K562 (cell line): Measurements from ENCODE around the gene LOXL3. TPM values are rescaled to one million over a fixed set of nuclear protein-coding genes. Genes with fewer than 3 reads are reported as not detected.

Experiments used
- ATAC-seq: fragments of 200-7000 bp; cut with Tn5 transposase; 3 replicates; pipeline ENCODE4 v1.9.1; 2020; ENCODE audit warnings: moderate library complexity
- BruUV-seq: library from RNA; stranded (reverse); fragments of 400-500 nt; replicated peaks from 2 replicates; lab custom pipeline; 2021; lab: Mats Ljungman, UMichigan
- CTCF ChIA-PET: fragments of 300-600 bp; formaldehyde crosslinking; extraction: SDS; loops from one replicate; lab custom pipeline; 2021; ENCODE audit warnings: low intra/inter-chr PET ratio; lab: Yijun Ruan, JAX
- POLR2A ChIA-PET: fragments of 300-600, 350-650 bp; sonication (Branson Sonifier 250); formaldehyde crosslinking; extraction: SDS; loops from one replicate; lab custom pipeline; 2021; ENCODE audit warnings: antibody characterized with exemption, inconsistent platforms; lab: Yijun Ruan, JAX
- DNase-seq, 4 experiments: peaks; one replicate each; pipeline versions ENCODE4 v3.0.0 to v3.0.0-alpha.2; 2011 to 2018; ENCODE audit warnings: low spot score in 3 of 4, mixed read lengths in 3 of 4; ENCODE audit errors: extremely low read depth in 1 of 4
- FAIRE-seq: peaks from 2 replicates; lab custom pipeline; 2011; peaks lifted over from hg19 to GRCh38; lab: Jason Lieb, UNC
- H2AFZ ChIP-seq: 2 replicates; pipeline ENCODE4 v1.6.0; 2011; ENCODE audit warnings: low read depth, low read length, control low read depth, inconsistent platforms
- H3K27ac ChIP-seq: fragments of 200-600 bp; 3 replicates; pipeline ENCODE4 v1.8.0; 2011; ENCODE audit warnings: low read depth, mild to moderate bottlenecking, control low read depth, inconsistent platforms, low read length, moderate library complexity, mixed read lengths; ENCODE audit errors: extremely low read depth
- H3K27me3 ChIP-seq, 2 experiments: fragments of 300-600 bp in 1 of 2; 2 replicates in 1 of 2; 3 replicates in 1 of 2; pipeline versions ENCODE4 v1.6.0 to v1.8.0; 2011; ENCODE audit warnings: inconsistent platforms in 2 of 2, low read length in 2 of 2, mild to moderate bottlenecking in 1 of 2, mixed read lengths in 1 of 2, moderate library complexity in 1 of 2; ENCODE audit not compliant: control insufficient read depth in 2 of 2, insufficient read depth in 2 of 2
- H3K36me3 ChIP-seq: fragments of 300-600 bp; 3 replicates; pipeline ENCODE4 v1.8.0; 2011; ENCODE audit warnings: mild to moderate bottlenecking, low read length, inconsistent platforms; ENCODE audit not compliant: control insufficient read depth, insufficient read depth
- H3K4me1 ChIP-seq, 2 experiments: fragments of 200-600 bp in 1 of 2; replicated peaks in 1 of 2; 2 replicates in 1 of 2; 3 replicates in 1 of 2; pipeline versions ENCODE4 v1.5.1 to v1.8.0; 2011; ENCODE audit warnings: inconsistent platforms in 2 of 2, low read length in 2 of 2, mild to moderate bottlenecking in 1 of 2, mixed read lengths in 1 of 2, moderate library complexity in 1 of 2; ENCODE audit not compliant: control insufficient read depth in 2 of 2, insufficient read depth in 2 of 2
- H3K4me2 ChIP-seq: 2 replicates; pipeline ENCODE4 v1.6.1; 2011; ENCODE audit warnings: low read length, control low read depth, inconsistent platforms, mixed read lengths; ENCODE audit not compliant: insufficient read depth
- H3K4me3 ChIP-seq: fragments of 200-600 bp; sonication (generic), shearing (Covaris generic); 2 replicates; pipeline ENCODE4 v1.5.1; 2016; ENCODE audit warnings: control low read depth, inconsistent platforms
- H3K79me2 ChIP-seq: fragments of 200-600 bp; 3 replicates; pipeline ENCODE4 v1.8.0; 2011; ENCODE audit warnings: low read length, inconsistent platforms; ENCODE audit not compliant: control insufficient read depth, insufficient read depth
- H3K9ac ChIP-seq, 2 experiments: 2 replicates each; pipeline versions ENCODE4 v1.6.0 to v1.6.1; 2011; ENCODE audit warnings: low read depth in 2 of 2, low read length in 2 of 2, control low read depth in 1 of 2, inconsistent platforms in 1 of 2, mild to moderate bottlenecking in 1 of 2, mixed read lengths in 1 of 2; ENCODE audit not compliant: insufficient read depth in 1 of 2
- H3K9me1 ChIP-seq: one replicate; pipeline ENCODE4 v1.6.0; 2011; ENCODE audit warnings: inconsistent platforms, mild to moderate bottlenecking, low read length, moderate library complexity; ENCODE audit not compliant: control insufficient read depth, insufficient read depth
- H3K9me3 ChIP-seq: replicated peaks from 2 replicates; pipeline ENCODE4 v1.5.1; 2011; ENCODE audit warnings: low read depth, low read length, inconsistent platforms; ENCODE audit not compliant: control insufficient read depth, insufficient read depth
- H4K20me1 ChIP-seq: replicated peaks from 2 replicates; pipeline ENCODE4 v1.6.1; 2011; ENCODE audit warnings: low read length, inconsistent platforms, mixed read lengths; ENCODE audit not compliant: control insufficient read depth, insufficient read depth
- ARID3A ChIP-seq: IDR thresholded peaks from 2 replicates; pipeline ENCODE4 v1.6.1; 2012; ENCODE audit warnings: low read depth, low read length, improper control_type of control experiment, borderline replicate concordance
- BMI1 ChIP-seq: fragments of 150-350 bp; IDR thresholded peaks from 2 replicates; pipeline ENCODE4 v1.6.1; 2014; ENCODE audit warnings: low read length
- CUX1 ChIP-seq: fragments of 200-800 bp; sonication (Bioruptor generic); IDR thresholded peaks from 2 replicates; pipeline ENCODE4 v1.6.1; 2016; ENCODE audit warnings: missing genetic modification characterization, missing compliant biosample characterization
- ELF2 ChIP-seq: fragments of 250-450 bp; sonication (Bioruptor Pico); IDR thresholded peaks from 2 replicates; pipeline ENCODE4 v1.5.0; 2021; ENCODE audit warnings: mild to moderate bottlenecking
- ERF ChIP-seq: fragments of 450-650 bp; formaldehyde crosslinking; IDR thresholded peaks from 2 replicates; pipeline ENCODE4 v1.4.0; 2020; ENCODE audit warnings: mild to moderate bottlenecking, mixed read lengths
- JUND ChIP-seq, 2 experiments: IDR thresholded peaks; 2 replicates in 1 of 2; 3 replicates in 1 of 2; pipeline ENCODE4 v1.6.1; 2011; ENCODE audit warnings: borderline replicate concordance in 2 of 2, low read depth in 2 of 2, low read length in 2 of 2, improper control_type of control experiment in 1 of 2, missing biosample characterization in 1 of 2, missing genetic modification characterization in 1 of 2, missing genetic modification reagents in 1 of 2
- MXI1 ChIP-seq: IDR thresholded peaks from 2 replicates; pipeline ENCODE4 v1.6.1; 2011; ENCODE audit warnings: low read depth, mild to moderate bottlenecking, improper control_type of control experiment, low read length
- OTX1 ChIP-seq: fragments of 450-650 bp; formaldehyde crosslinking; IDR thresholded peaks from 2 replicates; pipeline ENCODE4 v1.4.0; 2022; ENCODE audit warnings: mild to moderate bottlenecking
- POLR3G ChIP-seq: IDR thresholded peaks from 2 replicates; pipeline ENCODE4 v1.6.1; 2011; ENCODE audit not compliant: insufficient read length, insufficient replicate concordance; ENCODE audit errors: extremely low read depth
- RAD21 ChIP-seq, 2 experiments: fragments of 250-450 bp in 1 of 2; fragments of 450-650 bp in 1 of 2; sonication (Bioruptor Pico) in 1 of 2; formaldehyde crosslinking in 1 of 2; IDR thresholded peaks in 1 of 2; conservative IDR thresholded peaks in 1 of 2; 2 replicates each; pipeline versions ENCODE4 v1.4.0 to v1.8.0; 2020 to 2022; ENCODE audit warnings: mild to moderate bottlenecking in 2 of 2, moderate library complexity in 1 of 2
- RBM34 ChIP-seq: fragments of 200-400 bp; formaldehyde crosslinking; IDR thresholded peaks from 2 replicates; pipeline ENCODE4 v1.6.1; 2018; ENCODE audit warnings: low read length, borderline replicate concordance; ENCODE audit not compliant: insufficient read depth
- ZNF23 ChIP-seq: fragments of 250-450 bp; sonication (Bioruptor Pico); IDR thresholded peaks from 2 replicates; pipeline ENCODE4 v1.4.0; 2020; ENCODE audit warnings: mild to moderate bottlenecking
- ZNF398 ChIP-seq: fragments of 250-450 bp; sonication (Bioruptor Pico); IDR thresholded peaks from 2 replicates; pipeline ENCODE4 v1.8.0; 2021; ENCODE audit warnings: moderate library complexity, mild to moderate bottlenecking, inconsistent platforms
- ZNF444 ChIP-seq: fragments of 250-450 bp; sonication (Bioruptor Pico); IDR thresholded peaks from 2 replicates; pipeline ENCODE4 v1.4.0; 2020; ENCODE audit warnings: mild to moderate bottlenecking, moderate library complexity
- WGBS: fragments of 100-300 bp; shearing (Covaris generic); methylation state at CpG from one replicate; pipeline ENCODE4 v1.1.6; 2016; ENCODE audit warnings: low coverage, mixed read lengths; ENCODE audit not compliant: insufficient coverage; ENCODE audit errors: missing lambda C conversion rate; 5-methylcytosine and 5-hydroxymethylcytosine counted together
- in situ Hi-C: fragments of 300-500 bp; cut with MboI; formaldehyde crosslinking; loops from 4 replicates; pipeline ENCODE4 v1.15.0; 2018; ENCODE audit warnings: inconsistent platforms, mixed read lengths
- intact Hi-C: fragments of 100-400 bp; cut with micrococcal nuclease; formaldehyde crosslinking; loops from 2 replicates; pipeline ENCODE4 v1.14.2; 2022
- polyA plus RNA-seq, 8 experiments: library from polyadenylated mRNA; depleted of rRNA in 4 of 8; stranded (reverse) in 5 of 8; unstranded in 3 of 8; fragments of >200 nt; fragmentation: Nextera tagmentation in 2 of 8; fragmentation: Illumina TruSeq in 1 of 8; extraction: Ambion mirVana in 2 of 8; extraction: Trizol in 1 of 8; gene quantifications; 2 replicates each; pipeline versions ENCODE4 v1.2.1 to v1.2.3, GENCODE V29; 2011 to 2014; ENCODE audit warnings: inconsistent platforms in 1 of 8, missing spikeins in 1 of 8
- total RNA-seq, 7 experiments: library from RNA; depleted of rRNA in 6 of 7; stranded (reverse); fragments of >200 nt in 6 of 7; fragmentation: Illumina TruSeq in 2 of 7; extraction: Trizol in 2 of 7; gene quantifications; 2 replicates each; pipeline versions ENCODE4 v1.2.1 to v1.2.3, GENCODE V29; 2011 to 2021; ENCODE audit warnings: low replicate concordance in 1 of 7

LOXL3 gene
- total and polyA plus RNA-seq, 9 of the 15 experiments (the other 6 are each of a cell fraction or from before 2014, with no cell fraction given): 0.22 to 0.99 (median 0.31) TPM

- Histone ChIP-seq H3K36me3 (no peaks in the 10 kb centered on the region), H2AFZ (no peak overlapping the region), H3K4me3 (no peak overlapping the region), H3K27ac (no peak overlapping the region), H3K9me1 (no peaks in the 10 kb centered on the region), H3K9ac (no peak overlapping the region), H3K4me2 (no peak overlapping the region), H3K9me3 (no peaks in the 10 kb centered on the region), H3K79me2 (no peaks in the 10 kb centered on the region), H3K4me1 (peaks cover 0 to 19% of the 10 kb centered on the region in 2 experiments; a peak in 3 of 5 replicates), H4K20me1 (no peaks in the 10 kb centered on the region), H3K27me3 (no peaks in the 10 kb centered on the region)
- no peak for ATAC-seq
- in situ Hi-C loops: no loop called here
- DNase-seq: no peak
- no peak for FAIRE-seq
- POLR2A ChIA-PET: interaction anchor here (1.5 kb wide), 1 partner anchor 11 kb away, joined by 5 read pairs; no protein-coding TSS in a partner anchor
- CTCF ChIA-PET: no interaction called here
- 78% methylated on average over 10 of the region's 13 CpGs for WGBS
- intact Hi-C loops: no loop called here
- BruUV-seq: no TSS peak
- TF ChIP-seq ERF (CRISPR knock-in tag): no peak
- TF ChIP-seq BMI1: no peak
- TF ChIP-seq JUND (IDR thresholded peaks at IDR 0.05; ENCODE audit: borderline replicate concordance, low read depth, low read length): no peak
- no peak for TF ChIP-seq JUND (tag; IDR thresholded peaks at IDR 0.05; ENCODE audit: borderline replicate concordance, low read depth, low read length)
- TF ChIP-seq OTX1 (CRISPR knock-in tag): no peak
- TF ChIP-seq ARID3A: no peak
- TF ChIP-seq RBM34: no peak
- no peak for TF ChIP-seq ELF2 (CRISPR knock-in tag)
- no peak for TF ChIP-seq ZNF23
- no peak for TF ChIP-seq ZNF444 (CRISPR knock-in tag)
- no peak for TF ChIP-seq RAD21 (CRISPR knock-in tag; conservative IDR thresholded peaks at IDR 0.05 in 1 of 2, IDR thresholded peaks at IDR 0.05 in 1 of 2)
- TF ChIP-seq ZNF398: no peak
- TF ChIP-seq POLR3G: no peak
- TF ChIP-seq CUX1 (CRISPR knock-in tag): no peak
- no peak for TF ChIP-seq MXI1
These were observed 37.1 kb downstream of the LOXL3 start for GRCh38 chr2:74516650-74517049.
